Breast epithelium (tissue), 3 donors: ENCODE measurements around the gene SLC38A11.

Experiments used
- POLR2A ChIP-seq: fragments of 450-650 bp; IDR thresholded peaks from one replicate; pipeline ENCODE4 v1.6.1; 2016; ENCODE audit warnings: antibody characterized with exemption, mild to moderate bottlenecking, moderate library complexity
- TF ChIP-seq, protein P1 (sequence below), 3 donors: fragments of 450-650 bp; IDR thresholded peaks; one replicate each; pipeline ENCODE4 v1.5.1; 2016 to 2017; ENCODE audit warnings: antibody characterized with exemption in 3 of 3, mild to moderate bottlenecking in 3 of 3, moderate library complexity in 3 of 3

DNA sequence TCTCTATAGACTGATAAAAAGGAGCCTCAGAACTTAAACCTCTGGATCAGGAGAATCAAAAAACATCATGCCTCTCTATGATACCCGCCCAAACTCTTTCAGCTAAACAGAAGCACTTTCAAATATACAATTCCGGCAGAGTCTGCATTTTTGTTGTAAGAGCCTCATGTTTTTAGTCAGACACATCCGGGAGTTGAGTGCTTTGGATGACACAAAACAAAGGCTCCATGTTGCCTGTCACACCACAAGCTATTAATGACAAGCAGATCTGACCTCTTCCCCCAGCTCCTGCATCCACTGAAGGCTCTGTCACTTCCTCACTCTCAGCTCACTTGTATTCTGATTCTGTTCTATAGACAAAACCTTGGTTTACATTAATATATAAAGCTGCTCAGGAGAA lies 33.2 kb downstream of the SLC38A11 start:
- no peak for TF ChIP-seq POLR2A
- TF ChIP-seq, protein P1, sequence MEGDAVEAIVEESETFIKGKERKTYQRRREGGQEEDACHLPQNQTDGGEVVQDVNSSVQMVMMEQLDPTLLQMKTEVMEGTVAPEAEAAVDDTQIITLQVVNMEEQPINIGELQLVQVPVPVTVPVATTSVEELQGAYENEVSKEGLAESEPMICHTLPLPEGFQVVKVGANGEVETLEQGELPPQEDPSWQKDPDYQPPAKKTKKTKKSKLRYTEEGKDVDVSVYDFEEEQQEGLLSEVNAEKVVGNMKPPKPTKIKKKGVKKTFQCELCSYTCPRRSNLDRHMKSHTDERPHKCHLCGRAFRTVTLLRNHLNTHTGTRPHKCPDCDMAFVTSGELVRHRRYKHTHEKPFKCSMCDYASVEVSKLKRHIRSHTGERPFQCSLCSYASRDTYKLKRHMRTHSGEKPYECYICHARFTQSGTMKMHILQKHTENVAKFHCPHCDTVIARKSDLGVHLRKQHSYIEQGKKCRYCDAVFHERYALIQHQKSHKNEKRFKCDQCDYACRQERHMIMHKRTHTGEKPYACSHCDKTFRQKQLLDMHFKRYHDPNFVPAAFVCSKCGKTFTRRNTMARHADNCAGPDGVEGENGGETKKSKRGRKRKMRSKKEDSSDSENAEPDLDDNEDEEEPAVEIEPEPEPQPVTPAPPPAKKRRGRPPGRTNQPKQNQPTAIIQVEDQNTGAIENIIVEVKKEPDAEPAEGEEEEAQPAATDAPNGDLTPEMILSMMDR (IDR thresholded peaks at IDR 0.05), result no peak
